Measurements from ENCODE around the gene ARL8A.

Gene ARL8A

DNA sequence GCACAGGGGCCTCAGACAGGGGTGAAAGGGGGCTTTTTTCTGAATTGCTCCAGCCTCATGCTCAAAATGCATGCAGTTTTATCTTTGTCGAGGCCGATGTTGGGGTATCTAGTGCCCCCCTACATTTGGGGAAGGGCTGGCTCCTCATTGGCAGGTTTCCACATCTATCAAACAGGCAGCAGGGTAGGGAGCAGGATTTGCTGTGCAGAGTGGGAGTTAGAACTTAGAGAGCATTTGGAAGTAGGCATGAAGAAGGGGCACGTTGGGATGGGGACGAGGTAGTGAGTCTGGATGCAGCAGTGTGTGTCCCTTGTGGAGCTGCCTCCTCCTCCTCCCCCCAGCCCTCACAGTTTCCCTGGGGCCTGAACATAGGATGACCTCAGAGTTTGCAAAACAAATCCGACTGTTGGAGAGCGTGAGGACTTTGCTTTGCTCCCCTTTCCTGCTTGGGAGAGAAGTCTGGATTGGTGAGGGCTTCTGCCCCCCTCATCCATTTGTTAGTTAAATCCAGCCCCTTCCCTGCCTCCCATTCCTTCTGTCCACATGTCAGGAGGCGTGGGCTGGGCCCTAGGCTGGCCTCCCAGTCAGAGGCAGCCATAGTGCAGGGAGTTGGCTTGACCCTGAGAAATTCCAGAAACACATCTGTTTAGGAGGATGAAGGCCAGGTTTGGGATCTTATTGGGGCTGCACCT, 58.7 kb downstream of the ARL8A start:
- no peak for TF ChIP-seq SIN3A (IDR thresholded peaks at IDR 0.05; ENCODE audit: borderline replicate concordance, insufficient read depth, low read length)
- no peak for TF ChIP-seq TAF1 (IDR thresholded peaks at IDR 0.05; ENCODE audit: borderline replicate concordance, insufficient read depth, low read length)
- no peak for TF ChIP-seq FOXP2 (optimal IDR thresholded peaks at IDR 0.05; ENCODE audit: borderline replicate concordance, extremely low read depth, extremely low read length, insufficient read depth)
- TF ChIP-seq, protein P1, sequence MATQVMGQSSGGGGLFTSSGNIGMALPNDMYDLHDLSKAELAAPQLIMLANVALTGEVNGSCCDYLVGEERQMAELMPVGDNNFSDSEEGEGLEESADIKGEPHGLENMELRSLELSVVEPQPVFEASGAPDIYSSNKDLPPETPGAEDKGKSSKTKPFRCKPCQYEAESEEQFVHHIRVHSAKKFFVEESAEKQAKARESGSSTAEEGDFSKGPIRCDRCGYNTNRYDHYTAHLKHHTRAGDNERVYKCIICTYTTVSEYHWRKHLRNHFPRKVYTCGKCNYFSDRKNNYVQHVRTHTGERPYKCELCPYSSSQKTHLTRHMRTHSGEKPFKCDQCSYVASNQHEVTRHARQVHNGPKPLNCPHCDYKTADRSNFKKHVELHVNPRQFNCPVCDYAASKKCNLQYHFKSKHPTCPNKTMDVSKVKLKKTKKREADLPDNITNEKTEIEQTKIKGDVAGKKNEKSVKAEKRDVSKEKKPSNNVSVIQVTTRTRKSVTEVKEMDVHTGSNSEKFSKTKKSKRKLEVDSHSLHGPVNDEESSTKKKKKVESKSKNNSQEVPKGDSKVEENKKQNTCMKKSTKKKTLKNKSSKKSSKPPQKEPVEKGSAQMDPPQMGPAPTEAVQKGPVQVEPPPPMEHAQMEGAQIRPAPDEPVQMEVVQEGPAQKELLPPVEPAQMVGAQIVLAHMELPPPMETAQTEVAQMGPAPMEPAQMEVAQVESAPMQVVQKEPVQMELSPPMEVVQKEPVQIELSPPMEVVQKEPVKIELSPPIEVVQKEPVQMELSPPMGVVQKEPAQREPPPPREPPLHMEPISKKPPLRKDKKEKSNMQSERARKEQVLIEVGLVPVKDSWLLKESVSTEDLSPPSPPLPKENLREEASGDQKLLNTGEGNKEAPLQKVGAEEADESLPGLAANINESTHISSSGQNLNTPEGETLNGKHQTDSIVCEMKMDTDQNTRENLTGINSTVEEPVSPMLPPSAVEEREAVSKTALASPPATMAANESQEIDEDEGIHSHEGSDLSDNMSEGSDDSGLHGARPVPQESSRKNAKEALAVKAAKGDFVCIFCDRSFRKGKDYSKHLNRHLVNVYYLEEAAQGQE (IDR thresholded peaks at IDR 0.05; ENCODE audit: insufficient read depth in 1 of 2, low read depth in 2 of 2, low read length in 2 of 2) = no peak
- no peak for TF ChIP-seq POLR2AphosphoS5 (IDR thresholded peaks at IDR 0.05; ENCODE audit: low read depth, low read length)

DNA sequence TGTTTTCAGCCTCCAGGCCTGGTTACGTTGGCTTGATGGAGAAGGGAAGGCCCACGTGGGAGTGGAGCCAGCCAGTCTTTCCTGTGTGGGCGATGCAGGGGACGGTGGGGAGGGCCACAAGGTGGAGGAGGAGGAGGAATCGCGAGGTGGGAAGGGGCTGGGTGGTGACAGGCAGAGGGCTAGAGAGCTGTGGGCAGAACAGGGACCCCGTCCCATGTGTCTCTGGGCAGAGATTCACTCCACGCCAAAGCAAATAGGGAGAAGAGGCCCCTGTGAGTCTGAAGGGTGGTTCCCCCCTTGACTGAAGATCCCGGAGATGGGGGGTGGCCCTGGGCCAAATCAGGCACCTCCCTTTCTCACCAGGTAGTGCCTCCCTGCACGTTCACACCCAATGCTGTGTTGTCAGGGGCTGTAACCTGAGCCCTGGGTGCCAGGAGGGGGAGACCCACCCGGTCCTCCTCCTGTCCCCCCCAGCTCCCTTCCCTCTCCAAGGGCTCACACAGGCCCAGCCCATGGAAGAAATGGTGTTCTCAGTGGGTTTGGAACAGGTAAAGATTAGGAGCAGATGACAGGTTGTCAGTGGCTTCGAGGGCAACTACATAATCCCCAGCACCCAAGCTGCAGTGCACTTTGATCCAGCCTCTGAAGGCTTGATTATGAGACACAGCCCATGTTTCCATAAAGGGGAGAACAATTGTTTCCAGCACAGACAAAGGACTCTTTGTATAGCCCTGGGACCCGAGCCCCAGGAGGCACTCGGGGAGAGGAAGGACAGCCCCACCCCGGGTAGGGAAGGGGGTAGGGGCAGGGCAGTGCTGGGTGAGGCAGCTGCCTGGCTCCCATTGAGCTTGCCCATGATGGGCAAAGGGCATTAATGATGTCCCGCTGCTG, 59.5 kb downstream of the ARL8A start:
- TF ChIP-seq TAF1 (IDR thresholded peaks at IDR 0.05; ENCODE audit: borderline replicate concordance, insufficient read depth, low read length) = no peak
- TF ChIP-seq POLR2AphosphoS5 (IDR thresholded peaks at IDR 0.05; ENCODE audit: low read depth, low read length) = no peak
- TF ChIP-seq, protein P1 (IDR thresholded peaks at IDR 0.05; ENCODE audit: insufficient read depth in 1 of 2, low read depth in 2 of 2, low read length in 2 of 2) = no peak
- no peak for TF ChIP-seq SIN3A (IDR thresholded peaks at IDR 0.05; ENCODE audit: borderline replicate concordance, insufficient read depth, low read length)
- TF ChIP-seq FOXP2 (optimal IDR thresholded peaks at IDR 0.05; ENCODE audit: borderline replicate concordance, extremely low read depth, extremely low read length, insufficient read depth) = no peak

Data from PFSK-1 (cell line).